Stomach smooth muscle (tissue), 2 donors: ENCODE measurements around the gene C1QTNF4.
A peak's percentile ranks its signal among the peaks of the same experiment; 100 is the strongest.

Experiments
- H3K27ac ChIP-seq: one replicate; pipeline ENCODE4 v1.7.0; 2013; ENCODE audit warnings: mild to moderate bottlenecking, low read length, inconsistent platforms
- H3K27me3 ChIP-seq, 2 donors: one replicate each; pipeline ENCODE4 v1.7.0; 2013; ENCODE audit warnings: low read length in 2 of 2; ENCODE audit not compliant: insufficient read depth in 2 of 2, control insufficient read depth in 1 of 2
- H3K36me3 ChIP-seq, 2 donors: one replicate each; pipeline ENCODE4 v1.7.0; 2013; ENCODE audit warnings: low read length in 2 of 2; ENCODE audit not compliant: control insufficient read depth in 2 of 2, insufficient read depth in 2 of 2
- H3K4me1 ChIP-seq: one replicate; pipeline ENCODE4 v1.7.0; 2013; ENCODE audit warnings: low read length; ENCODE audit not compliant: control insufficient read depth, insufficient read depth
- H3K4me3 ChIP-seq, 2 donors: one replicate each; pipeline ENCODE4 v1.7.0; 2013; ENCODE audit warnings: low read length in 2 of 2
- H3K9ac ChIP-seq, 2 donors: one replicate each; pipeline ENCODE4 v1.7.0; 2013; ENCODE audit warnings: low read length in 2 of 2, mild to moderate bottlenecking in 1 of 2
- H3K9me3 ChIP-seq, 2 donors: one replicate each; pipeline ENCODE4 v1.7.0; 2013; ENCODE audit warnings: low read length in 2 of 2; ENCODE audit not compliant: control insufficient read depth in 2 of 2
- donor health status: healthy.
- donor health status: Pancreatic carcinoma.

The C1QTNF4 gene

DNA sequence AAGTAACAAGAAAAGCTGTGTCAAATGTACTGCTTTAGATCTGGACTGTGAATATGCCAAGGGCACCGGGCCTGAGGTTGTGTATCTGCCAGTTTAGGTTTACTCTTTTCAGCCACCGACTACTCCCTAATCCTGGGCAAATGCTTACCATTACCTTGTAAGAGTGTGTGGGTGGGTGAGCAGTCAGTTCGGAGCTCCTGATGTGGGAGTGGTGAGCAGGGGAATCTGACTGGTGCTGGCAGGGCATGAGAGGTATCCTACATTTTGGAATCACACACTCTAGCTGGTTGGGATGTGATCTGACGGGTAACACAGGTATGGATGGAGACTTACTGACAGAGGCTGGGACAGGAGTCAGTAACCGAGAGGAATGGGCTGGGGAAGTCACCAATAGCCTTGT is 10.4 kb downstream of the C1QTNF4 start:
- no peaks in the 10 kb centered on the region for H3K27me3 ChIP-seq
- H3K9me3 ChIP-seq: no peaks in the 10 kb centered on the region
- H3K27ac ChIP-seq: no peak overlapping the region
- no peak overlapping the region for H3K4me3 ChIP-seq
- peaks cover 35 to 39% of the 10 kb centered on the region in 2 donors for H3K36me3 ChIP-seq
- peaks cover 14% of the 10 kb centered on the region for H3K4me1 ChIP-seq
- H3K9ac ChIP-seq: no peak overlapping the region

DNA sequence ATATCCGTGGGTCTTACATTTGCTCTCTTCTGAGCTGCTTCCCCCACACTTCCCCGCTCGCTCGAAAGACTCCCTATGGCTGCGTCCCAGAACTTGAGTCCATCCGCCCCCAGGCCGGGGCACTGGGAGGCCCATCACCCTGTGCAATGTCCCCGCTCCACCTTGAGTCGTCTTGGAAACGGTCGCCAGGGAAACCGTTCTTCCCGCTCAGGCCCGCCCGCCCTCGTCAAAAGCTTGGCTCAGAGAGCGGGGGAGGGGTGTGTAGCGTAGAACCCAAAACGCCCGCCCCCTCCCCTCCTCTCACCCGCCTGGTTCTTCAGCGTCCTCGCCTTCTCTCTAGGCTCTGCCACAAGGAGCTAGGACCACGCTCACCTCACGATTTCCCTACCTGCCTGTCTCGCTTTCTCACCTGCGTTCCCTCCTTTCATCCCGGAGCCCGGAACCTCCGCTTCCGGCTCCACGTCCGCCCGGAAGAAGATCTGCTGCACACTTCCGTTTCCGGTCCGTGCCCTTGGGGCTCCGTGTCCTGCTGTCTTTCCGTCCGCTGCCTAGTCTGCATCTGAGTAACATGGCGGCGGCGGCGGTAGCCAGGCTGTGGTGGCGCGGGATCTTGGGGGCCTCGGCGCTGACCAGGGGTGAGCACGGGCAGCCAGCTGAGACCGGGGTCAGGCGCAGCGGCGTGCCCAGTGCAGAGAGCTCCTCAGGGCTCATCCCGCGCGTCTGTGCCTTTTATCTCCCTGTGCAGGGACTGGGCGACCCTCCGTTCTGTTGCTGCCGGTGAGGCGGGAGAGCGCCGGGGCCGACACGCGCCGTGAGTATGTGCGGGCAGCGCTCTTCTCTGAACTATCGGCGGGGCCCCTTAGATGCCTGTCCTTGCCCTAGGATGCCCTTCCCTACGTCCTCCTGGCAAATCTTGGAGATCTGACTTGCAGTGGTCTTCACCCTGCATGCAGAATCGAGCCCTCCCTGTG is 15.4 kb downstream of the C1QTNF4 start, which contains the start of the genes KBTBD4 and NDUFS3:
TSS of gene KBTBD4 (minus strand) at position 447 of the 971 bp plus-strand sequence. CDS start at position 428, 19 bp downstream.
TSS of gene NDUFS3 (plus strand) at position 551 of the 971 bp plus-strand sequence. CDS start at position 569, 18 bp downstream.
- Histone ChIP-seq H3K9ac (peak within 1 kb of the TSS; percentile 88 to 96), H3K27ac (peak within 1 kb of the TSS; percentile 73), H3K4me1 (peaks cover 22% of the 10 kb centered on the region), H3K27me3 (no peaks in the 10 kb centered on the region), H3K36me3 (peaks cover 32 to 38% of the 10 kb centered on the region in 2 donors), H3K4me3 (peak within 1 kb of the TSS; percentile 94 to 97), H3K9me3 (no peaks in the 10 kb centered on the region)

GRCh38 chr11:47577460-47578041 is 16.7 kb downstream of the C1QTNF4 start:
- peak overlapping the region; percentile 94 to 97 for H3K4me3 ChIP-seq
- peaks cover 33 to 37% of the 10 kb centered on the region in 2 donors for H3K36me3 ChIP-seq
- H3K9me3 ChIP-seq: no peaks in the 10 kb centered on the region
- no peaks in the 10 kb centered on the region for H3K27me3 ChIP-seq
- peak overlapping the region; percentile 73 for H3K27ac ChIP-seq
- peaks cover 30% of the 10 kb centered on the region for H3K4me1 ChIP-seq
- peak overlapping the region in 1 of 2 donors; percentile 88 for H3K9ac ChIP-seq

GRCh38 chr11:47573321-47573720 is 20.9 kb downstream of the C1QTNF4 start:
- Histone ChIP-seq H3K4me1 (peaks cover 21% of the 10 kb centered on the region), H3K36me3 (peaks cover 36 to 38% of the 10 kb centered on the region in 2 donors), H3K9me3 (no peaks in the 10 kb centered on the region), H3K27me3 (no peaks in the 10 kb centered on the region), H3K27ac (no peak overlapping the region), H3K9ac (no peak overlapping the region), H3K4me3 (no peak overlapping the region)

DNA sequence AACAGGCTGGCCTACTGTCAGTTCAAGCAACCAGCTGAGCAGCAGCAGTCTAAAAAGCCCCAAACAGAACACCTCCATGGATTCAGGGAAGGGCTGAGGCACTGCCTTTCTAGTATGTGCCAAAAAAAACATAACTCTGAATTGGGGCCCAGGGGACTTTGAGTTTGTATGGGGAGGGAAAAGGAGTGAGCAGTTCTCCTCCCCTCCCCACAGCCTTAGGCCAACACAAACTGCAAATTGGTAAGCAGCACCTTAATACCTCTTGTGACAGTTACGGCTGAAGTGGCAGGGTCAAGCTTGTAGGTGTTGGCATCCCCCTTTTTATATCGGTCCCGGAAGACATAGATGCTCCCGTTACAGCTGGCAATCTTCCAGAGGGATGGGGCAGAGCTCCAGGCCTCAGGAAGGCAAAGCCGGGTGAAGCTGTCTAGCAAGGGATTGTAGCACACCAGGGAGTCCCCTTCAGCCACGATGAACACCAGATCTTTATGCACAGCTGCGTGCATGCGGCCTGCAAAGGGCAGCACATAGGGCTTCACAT is 21.4 kb downstream of the C1QTNF4 start:
- Histone ChIP-seq H3K4me1 (peaks cover 17% of the 10 kb centered on the region), H3K4me3 (no peak overlapping the region), H3K27me3 (no peaks in the 10 kb centered on the region), H3K9ac (no peak overlapping the region), H3K27ac (no peak overlapping the region), H3K9me3 (no peaks in the 10 kb centered on the region), H3K36me3 (peaks cover 36 to 38% of the 10 kb centered on the region in 2 donors)

DNA sequence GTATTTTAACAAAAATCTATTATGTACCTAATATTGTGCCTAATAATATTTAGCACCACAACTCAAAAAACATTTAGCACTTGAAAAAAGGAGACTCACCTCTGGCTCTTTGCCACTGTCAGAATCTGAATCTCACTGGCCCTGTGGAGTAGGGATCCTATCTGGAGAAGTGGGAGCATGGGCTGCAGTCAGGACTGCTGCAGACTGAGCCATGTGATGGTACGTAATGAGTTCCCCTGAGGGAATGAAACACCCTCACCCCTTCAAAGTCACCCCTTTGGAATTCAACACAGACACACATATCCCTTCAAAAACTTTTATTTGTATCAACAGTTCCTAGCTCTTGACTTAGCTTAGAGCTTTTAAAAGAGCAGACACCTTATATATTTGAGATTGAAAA is 22.3 kb downstream of the C1QTNF4 start:
- Histone ChIP-seq H3K27me3 (no peaks in the 10 kb centered on the region), H3K9me3 (no peaks in the 10 kb centered on the region), H3K9ac (no peak overlapping the region), H3K27ac (no peak overlapping the region), H3K36me3 (peaks cover 35 to 36% of the 10 kb centered on the region in 2 donors), H3K4me3 (no peak overlapping the region), H3K4me1 (peaks cover 9% of the 10 kb centered on the region)

- Histone ChIP-seq H3K9me3 (no peaks in the 10 kb centered on the region), H3K27me3 (no peaks in the 10 kb centered on the region), H3K9ac (no peak overlapping the region), H3K4me1 (peaks cover 13% of the 10 kb centered on the region), H3K4me3 (no peak overlapping the region), H3K27ac (no peak overlapping the region), H3K36me3 (peaks cover 35 to 36% of the 10 kb centered on the region in 2 donors)
These were observed 22.9 kb downstream of the C1QTNF4 start for GRCh38 chr11:47571357-47571729.

DNA sequence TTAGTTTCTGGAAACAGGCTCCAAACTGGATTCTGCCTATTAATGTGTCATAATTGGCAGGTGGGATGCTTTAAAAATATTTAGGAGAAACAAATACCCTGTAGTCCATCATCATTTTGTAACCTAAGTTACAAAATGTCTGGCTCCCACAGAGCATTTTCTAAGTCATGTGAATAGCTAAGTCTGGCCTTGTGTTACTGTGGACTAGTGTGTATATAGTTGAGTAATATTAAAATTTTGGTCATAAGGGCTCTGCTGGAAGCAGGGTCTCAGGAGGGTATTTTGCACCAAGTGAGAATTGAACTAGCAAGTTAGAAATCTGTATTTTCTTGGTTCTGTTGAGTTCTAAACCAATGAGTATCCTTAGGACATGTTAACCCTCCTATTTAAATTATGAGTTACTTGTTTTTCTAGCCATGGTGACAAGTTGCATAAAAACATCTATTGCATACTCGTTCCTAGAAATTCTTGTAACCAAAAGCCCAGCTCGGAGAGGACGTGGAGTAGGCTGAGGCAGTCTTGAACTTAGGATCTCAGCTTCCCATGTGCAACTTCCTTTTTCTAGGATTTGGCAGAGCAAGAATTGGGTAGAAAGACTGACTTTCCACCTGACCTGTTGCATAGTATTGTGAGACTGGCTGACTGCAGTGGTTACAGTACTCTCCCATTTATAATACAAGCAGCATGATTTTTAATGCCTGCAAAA is 23.4 kb downstream of the C1QTNF4 start:
- Histone ChIP-seq H3K27ac (no peak overlapping the region), H3K4me1 (peaks cover 17% of the 10 kb centered on the region), H3K9ac (no peak overlapping the region), H3K36me3 (peaks cover 35 to 36% of the 10 kb centered on the region in 2 donors), H3K27me3 (no peaks in the 10 kb centered on the region), H3K9me3 (no peaks in the 10 kb centered on the region), H3K4me3 (no peak overlapping the region)

DNA sequence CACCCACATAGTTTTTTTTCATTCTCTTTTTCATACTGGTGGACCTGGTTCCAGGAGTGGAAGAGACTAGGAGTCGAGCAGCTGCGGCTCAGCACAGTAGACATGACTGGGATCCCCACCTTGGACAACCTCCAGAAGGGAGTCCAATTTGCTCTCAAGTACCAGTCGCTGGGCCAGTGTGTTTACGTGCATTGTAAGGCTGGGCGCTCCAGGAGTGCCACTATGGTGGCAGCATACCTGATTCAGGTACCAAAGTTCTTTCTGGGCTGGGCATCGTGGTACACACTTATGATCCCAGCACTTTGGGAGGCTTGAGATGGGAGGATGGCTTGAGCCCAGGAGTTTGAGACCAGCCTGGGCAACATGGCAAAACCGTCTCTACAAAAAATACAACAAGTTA is 24.6 kb downstream of the C1QTNF4 start:
- H3K4me3 ChIP-seq: no peak overlapping the region
- no peaks in the 10 kb centered on the region for H3K9me3 ChIP-seq
- peaks cover 31 to 36% of the 10 kb centered on the region in 2 donors for H3K36me3 ChIP-seq
- no peaks in the 10 kb centered on the region for H3K27me3 ChIP-seq
- H3K27ac ChIP-seq: no peak overlapping the region
- H3K4me1 ChIP-seq: peaks cover 24% of the 10 kb centered on the region
- no peak overlapping the region for H3K9ac ChIP-seq

GRCh38 chr11:47566149-47566698 is 28.0 kb downstream of the C1QTNF4 start:
- Histone ChIP-seq H3K9me3 (no peaks in the 10 kb centered on the region), H3K4me1 (peaks cover 15% of the 10 kb centered on the region), H3K27me3 (no peaks in the 10 kb centered on the region), H3K27ac (peak overlapping the region; percentile 74), H3K9ac (peak overlapping the region; percentile 81 to 92), H3K4me3 (peak overlapping the region; percentile 86 to 88), H3K36me3 (peaks cover 7 to 12% of the 10 kb centered on the region in 2 donors)
